ENCODE measurements around the gene NDST4.

- TF ChIP-seq CTCF (IDR thresholded peaks at IDR 0.05) (peak; percentile 96), ZFX (IDR thresholded peaks at IDR 0.05; ENCODE audit: borderline replicate concordance) (no peak)
Observed at GRCh38 chr4:114807759-114808404, 305.5 kb downstream of the NDST4 start.
